HG02938 (cell line): ENCODE data around the gene POU1F1.
"Not testable (repeated sequence)": the region's sequence is repeated elsewhere in the genome, so short reads cannot be mapped to it uniquely, and the experiment has no call there.

Source experiments
- ATAC-seq: cut with Tn5 transposase; IDR thresholded peaks from one replicate; pipeline ENCODE4 v1.9.1; 2021; ENCODE audit warnings: mild to moderate bottlenecking, moderate library complexity; ENCODE audit not compliant: unreplicated experiment

POU1F1 gene

GRCh38 chr3:87260270-87260669 is 16.1 kb downstream of the POU1F1 start:
- peak; percentile 79 for ATAC-seq

GRCh38 chr3:87250009-87250408 is 26.4 kb downstream of the POU1F1 start:
- ATAC-seq: no peak

- ATAC-seq: no peak
Measured at GRCh38 chr3:87248831-87249230, 27.6 kb downstream of the POU1F1 start.

GRCh38 chr3:87248231-87248630 is 28.2 kb downstream of the POU1F1 start:
- ATAC-seq: not testable (repeated sequence)

GRCh38 chr3:87247430-87247773 is 29.0 kb downstream of the POU1F1 start:
- ATAC-seq: no peak

- ATAC-seq: no peak
Measured at GRCh38 chr3:87246662-87247429, 29.5 kb downstream of the POU1F1 start.

GRCh38 chr3:87236093-87236492 is 40.3 kb downstream of the POU1F1 start:
- ATAC-seq: no peak

- no peak for ATAC-seq
Measured at GRCh38 chr3:87233805-87234204, 42.6 kb downstream of the POU1F1 start.

- no peak for ATAC-seq
Measured at GRCh38 chr3:87229113-87229512, 47.3 kb downstream of the POU1F1 start.

- ATAC-seq: no peak
Measured at GRCh38 chr3:87228316-87228715, 48.1 kb downstream of the POU1F1 start.

- peak; percentile 0 for ATAC-seq
Measured at GRCh38 chr3:87227835-87228144, 48.6 kb downstream of the POU1F1 start.

GRCh38 chr3:87227104-87227834 is 49.1 kb downstream of the POU1F1 start, which contains the start of gene CHMP2B:
TSS of gene CHMP2B (plus strand) at chr3:87227309. CDS start at chr3:87227523, 214 bp downstream.
- peak; percentile 96 for ATAC-seq

- ATAC-seq: no peak
Measured at GRCh38 chr3:87225659-87226058, 50.7 kb downstream of the POU1F1 start.

- ATAC-seq: no peak
Measured at GRCh38 chr3:87219611-87220010, 56.8 kb downstream of the POU1F1 start.

GRCh38 chr3:87218560-87218959 is 57.8 kb downstream of the POU1F1 start:
- no peak for ATAC-seq
